HepG2 (cell line): ENCODE results near the gene PHF2. TPM values are rescaled to one million over a fixed set of nuclear protein-coding genes. Genes with fewer than 3 reads are reported as not detected.

Source experiments
- ATAC-seq: fragments of 200-7000 bp; cut with Tn5 transposase; 3 replicates; pipeline ENCODE4 v1.9.1; 2020; ENCODE audit warnings: mild to moderate bottlenecking, moderate library complexity
- BruUV-seq: library from RNA; stranded (reverse); fragments of 400-500 nt; replicated peaks from 2 replicates; lab custom pipeline; 2021; lab: Mats Ljungman, UMichigan
- CTCF ChIA-PET: fragments of 300-600 bp; formaldehyde crosslinking; extraction: SDS; loops from one replicate; lab custom pipeline; 2021; ENCODE audit warnings: low total read pairs, inconsistent platforms, low intra/inter-chr PET ratio; lab: Yijun Ruan, JAX
- POLR2A ChIA-PET: fragments of 350-600 bp; sonication (Branson Sonifier 250); formaldehyde crosslinking; loops from one replicate; lab custom pipeline; 2020; ENCODE audit warnings: antibody characterized with exemption, inconsistent platforms; lab: Yijun Ruan, JAX
- DNase-seq: peaks from one replicate; pipeline ENCODE4 v3.0.0-alpha.2; 2015; ENCODE audit warnings: low spot score
- FAIRE-seq: peaks from 3 replicates; lab custom pipeline; 2011; peaks lifted over from hg19 to GRCh38; lab: Jason Lieb, UNC
- H2AFZ ChIP-seq: one replicate; pipeline ENCODE4 v1.6.1; 2011; ENCODE audit warnings: low read length, inconsistent platforms
- H3K27ac ChIP-seq: fragments of 300-600 bp; 3 replicates; pipeline ENCODE4 v1.8.0; 2011; ENCODE audit warnings: mixed run types, mild to moderate bottlenecking, mixed read lengths, low read length, inconsistent platforms; ENCODE audit not compliant: insufficient read depth; ENCODE audit errors: extremely low read length
- H3K27me3 ChIP-seq, 2 experiments: fragments of 200-600 bp in 1 of 2; 2 replicates in 1 of 2; 3 replicates in 1 of 2; pipeline versions ENCODE4 v1.6.0 to v1.8.0; 2011; ENCODE audit warnings: low read length in 2 of 2, mild to moderate bottlenecking in 2 of 2, moderate library complexity in 2 of 2, inconsistent platforms in 1 of 2; ENCODE audit not compliant: insufficient read depth in 2 of 2, control insufficient read depth in 1 of 2
- H3K36me3 ChIP-seq, 2 experiments: fragments of 200-600 bp in 1 of 2; replicated peaks in 1 of 2; 2 replicates in 1 of 2; 3 replicates in 1 of 2; pipeline versions ENCODE4 v1.5.1 to v1.8.0; 2011; ENCODE audit warnings: low read length in 2 of 2, inconsistent platforms in 1 of 2; ENCODE audit not compliant: insufficient read depth in 2 of 2, control insufficient read depth in 1 of 2
- H3K4me1 ChIP-seq: 2 replicates; pipeline ENCODE4 v1.5.1; 2012; ENCODE audit warnings: low read length, inconsistent platforms; ENCODE audit not compliant: insufficient read depth
- H3K4me2 ChIP-seq: 2 replicates; pipeline ENCODE4 v1.6.0; 2011; ENCODE audit warnings: low read depth, low read length, inconsistent platforms
- H3K4me3 ChIP-seq, 3 experiments: fragments of 200-600 bp in 1 of 3; sonication (generic), shearing (Covaris generic) in 1 of 3; replicated peaks in 1 of 3; 2 replicates each; pipeline ENCODE4 v1.5.1; 2011 to 2016; ENCODE audit warnings: low read length in 3 of 3, inconsistent platforms in 2 of 3, low read depth in 2 of 3, mild to moderate bottlenecking in 2 of 3, control low read depth in 1 of 3, mixed read lengths in 1 of 3; ENCODE audit not compliant: insufficient read depth in 1 of 3
- H3K79me2 ChIP-seq: one replicate; pipeline ENCODE4 v1.6.1; 2011; ENCODE audit warnings: low read length, inconsistent platforms; ENCODE audit not compliant: insufficient read depth
- H3K9ac ChIP-seq: 2 replicates; pipeline ENCODE4 v1.6.0; 2011; ENCODE audit warnings: mild to moderate bottlenecking, low read depth, low read length, inconsistent platforms; ENCODE audit not compliant: insufficient read depth
- H3K9me3 ChIP-seq: 2 replicates; pipeline ENCODE4 v1.5.1; 2012; ENCODE audit warnings: mild to moderate bottlenecking, low read length
- H4K20me1 ChIP-seq: 2 replicates; pipeline ENCODE4 v1.6.0; 2011; ENCODE audit warnings: inconsistent platforms, mild to moderate bottlenecking, low read length, moderate library complexity; ENCODE audit not compliant: insufficient read depth
- EED ChIP-seq: sonication (generic); formaldehyde crosslinking; IDR thresholded peaks from 2 replicates; pipeline ENCODE4 v1.5.0; 2020; ENCODE audit warnings: mild to moderate bottlenecking, missing genetic modification reagents
- MAFF ChIP-seq: IDR thresholded peaks from 2 replicates; pipeline ENCODE4 v1.6.1; 2011; ENCODE audit warnings: low read depth, low read length, improper control_type of control experiment
- PHB2 ChIP-seq: fragments of 450-650 bp; IDR thresholded peaks from 2 replicates; pipeline ENCODE4 v1.6.1; 2018; ENCODE audit not compliant: partially characterized antibody
- PHF8 ChIP-seq: sonication (generic); formaldehyde crosslinking; IDR thresholded peaks from 2 replicates; pipeline ENCODE4 v1.5.0; 2020; ENCODE audit warnings: missing genetic modification reagents
- SATB2 ChIP-seq: sonication (generic); formaldehyde crosslinking; IDR thresholded peaks from 2 replicates; pipeline ENCODE4 v1.5.0; 2020; ENCODE audit warnings: missing genetic modification reagents
- WIZ ChIP-seq: sonication (generic); formaldehyde crosslinking; IDR thresholded peaks from 2 replicates; pipeline ENCODE4 v1.5.1; 2020; ENCODE audit warnings: mild to moderate bottlenecking, missing genetic modification reagents
- ZFAT ChIP-seq: sonication (generic); formaldehyde crosslinking; conservative IDR thresholded peaks from 2 replicates; pipeline ENCODE4 v1.8.1; 2023; ENCODE audit warnings: missing genetic modification reagents, inconsistent platforms
- ZNF44 ChIP-seq: sonication (generic); formaldehyde crosslinking; IDR thresholded peaks from 2 replicates; pipeline ENCODE4 v1.5.1; 2020; ENCODE audit warnings: mild to moderate bottlenecking, missing genetic modification reagents
- ZNF737 ChIP-seq: sonication (generic); formaldehyde crosslinking; IDR thresholded peaks from 2 replicates; pipeline ENCODE4 v1.5.0; 2020; ENCODE audit warnings: missing genetic modification reagents, mild to moderate bottlenecking, borderline replicate concordance
- ZSCAN9 ChIP-seq: IDR thresholded peaks from 2 replicates; pipeline ENCODE4 v1.6.1; 2016; ENCODE audit warnings: borderline replicate concordance
- WGBS: methylation state at CpG from one replicate; pipeline ENCODE4 v1.1.6; 2017; ENCODE audit warnings: low lambda C conversion rate; 5-methylcytosine and 5-hydroxymethylcytosine counted together
- in situ Hi-C: cut with HindIII; loops from 2 replicates; pipeline ENCODE4 v1.10.0; 2017; ENCODE audit warnings: low pct_unique_long_range_greater_than_20kb; ENCODE audit not compliant: extremely low pct_ligation_motif_present
- intact Hi-C: fragments of 100-400 bp; cut with micrococcal nuclease; formaldehyde crosslinking; loops from one replicate; pipeline ENCODE4 v1.10.0; 2022; ENCODE audit not compliant: unreplicated experiment
- polyA plus RNA-seq, 8 experiments: library from polyadenylated mRNA; depleted of rRNA in 3 of 8; stranded (reverse) in 7 of 8; unstranded in 1 of 8; fragments of >200 nt; fragmentation: Illumina TruSeq in 4 of 8; extraction: Trizol in 4 of 8; gene quantifications; 2 replicates each; pipeline versions ENCODE4 v1.2.1 to v1.2.3, GENCODE V29; 2011 to 2016; ENCODE audit warnings: low read depth in 4 of 8, missing spikeins in 1 of 8, mixed read lengths in 1 of 8; ENCODE audit not compliant: insufficient read depth in 1 of 8
- total RNA-seq, 5 experiments: library from RNA; depleted of rRNA; stranded (reverse); fragments of >200 nt; fragmentation: Illumina TruSeq; extraction: Trizol; gene quantifications; 2 replicates each; pipeline ENCODE4 v1.2.3, GENCODE V29; 2016; ENCODE audit warnings: low read depth in 1 of 5
- TF ChIP-seq, protein P1 (sequence below): sonication (generic); formaldehyde crosslinking; IDR thresholded peaks from 2 replicates; pipeline ENCODE4 v1.4.0; 2020; ENCODE audit warnings: missing genetic modification reagents

The PHF2 gene
- total and polyA plus RNA-seq, 2 of the 13 experiments (the other 11 are each of a cell fraction or from before 2014, with no cell fraction given), result 6.6 to 9.1 TPM

DNA sequence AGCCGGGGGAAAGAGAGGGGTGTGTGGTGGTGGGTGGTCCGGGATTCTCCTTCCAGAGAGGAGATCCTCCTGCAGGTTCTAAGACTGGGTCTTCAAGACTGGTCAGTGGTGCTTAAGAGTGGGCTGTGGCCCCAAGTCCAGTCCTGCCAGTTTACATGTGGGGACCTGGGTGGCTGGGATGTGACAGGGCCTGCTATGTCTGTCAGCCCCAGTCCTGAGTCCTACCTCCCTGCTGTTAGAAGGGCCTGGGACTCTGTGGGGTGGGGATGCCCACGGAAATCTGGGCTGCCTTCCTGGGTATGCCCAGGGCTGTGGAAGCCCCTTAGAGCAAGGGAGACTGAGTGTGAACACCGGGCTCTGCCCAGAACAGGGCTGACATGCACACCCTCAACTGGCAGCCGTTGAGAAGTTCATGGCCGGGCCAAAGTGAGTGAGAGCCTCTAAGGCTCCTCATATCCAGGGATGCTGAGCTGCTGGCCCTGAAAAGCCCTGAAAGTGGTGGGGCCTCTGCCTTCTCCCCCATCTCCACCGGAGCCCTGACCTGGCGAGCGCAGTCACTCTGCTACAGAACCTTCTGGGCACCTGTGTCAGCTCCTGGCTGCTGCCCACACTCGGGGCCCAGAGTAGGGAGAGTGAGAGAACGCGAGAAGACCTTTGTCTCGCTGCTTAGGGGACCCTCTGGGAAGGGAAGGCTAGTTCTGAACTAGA lies 1.7 kb downstream of the PHF2 start (continued):
- no peak for TF ChIP-seq ZNF737 (CRISPR knock-in tag)
- TF ChIP-seq EED (CRISPR knock-in tag), result no peak
- TF ChIP-seq, protein P1, sequence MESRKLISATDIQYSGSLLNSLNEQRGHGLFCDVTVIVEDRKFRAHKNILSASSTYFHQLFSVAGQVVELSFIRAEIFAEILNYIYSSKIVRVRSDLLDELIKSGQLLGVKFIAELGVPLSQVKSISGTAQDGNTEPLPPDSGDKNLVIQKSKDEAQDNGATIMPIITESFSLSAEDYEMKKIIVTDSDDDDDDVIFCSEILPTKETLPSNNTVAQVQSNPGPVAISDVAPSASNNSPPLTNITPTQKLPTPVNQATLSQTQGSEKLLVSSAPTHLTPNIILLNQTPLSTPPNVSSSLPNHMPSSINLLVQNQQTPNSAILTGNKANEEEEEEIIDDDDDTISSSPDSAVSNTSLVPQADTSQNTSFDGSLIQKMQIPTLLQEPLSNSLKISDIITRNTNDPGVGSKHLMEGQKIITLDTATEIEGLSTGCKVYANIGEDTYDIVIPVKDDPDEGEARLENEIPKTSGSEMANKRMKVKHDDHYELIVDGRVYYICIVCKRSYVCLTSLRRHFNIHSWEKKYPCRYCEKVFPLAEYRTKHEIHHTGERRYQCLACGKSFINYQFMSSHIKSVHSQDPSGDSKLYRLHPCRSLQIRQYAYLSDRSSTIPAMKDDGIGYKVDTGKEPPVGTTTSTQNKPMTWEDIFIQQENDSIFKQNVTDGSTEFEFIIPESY (CRISPR knock-in tag), result peak; percentile 22; the same call in 1 of the 2 replicates
- no peak for TF ChIP-seq ZSCAN9 (CRISPR knock-in tag)
- TF ChIP-seq, all 625 proteins: peak for 8

DNA sequence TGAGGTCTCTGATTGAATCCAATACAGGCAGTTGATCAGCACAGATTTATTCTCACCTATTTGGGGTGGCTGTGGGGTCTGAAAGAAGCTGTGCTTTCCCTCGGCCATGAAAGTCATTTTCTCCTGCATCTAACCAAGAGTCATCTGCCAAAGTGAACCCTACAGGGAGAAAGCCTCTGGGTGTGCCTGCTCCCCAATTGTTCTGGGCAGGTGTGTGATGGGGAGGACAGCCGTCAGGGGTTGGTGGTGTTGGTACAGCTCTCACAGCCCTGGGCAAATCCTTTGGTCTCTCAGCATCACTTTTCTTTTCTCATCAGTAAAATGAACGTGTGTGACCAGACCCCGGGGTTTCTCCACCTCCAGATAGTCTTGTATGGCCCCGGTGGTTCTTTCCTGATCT lies 2.5 kb downstream of the PHF2 start:
- H3K79me2 ChIP-seq, result peaks cover 40% of the 10 kb centered on the region
- CTCF ChIA-PET, result no interaction called here
- peaks cover 65% of the 10 kb centered on the region for H3K4me1 ChIP-seq

More for the DNA sequence above, 2.5 kb downstream of the PHF2 start:
- intact Hi-C loops (no loop called here), in situ Hi-C loops (no loop called here)
- no peaks in the 10 kb centered on the region for H3K36me3 ChIP-seq
- H3K9ac ChIP-seq, result no peak overlapping the region
- POLR2A ChIA-PET, result interaction anchor here (2.3 kb wide), 1 partner anchor 12 kb away, joined by 8 read pairs; no protein-coding TSS in a partner anchor
- no peak overlapping the region for H3K4me3 ChIP-seq
- H3K27me3 ChIP-seq, result no peaks in the 10 kb centered on the region; a peak in 1 of 5 replicates
- no peak for DNase-seq
- no peak overlapping the region for H2AFZ ChIP-seq
- FAIRE-seq, result no peak
- no TSS peak for BruUV-seq
- H3K4me2 ChIP-seq, result no peak overlapping the region
- H3K9me3 ChIP-seq, result no peaks in the 10 kb centered on the region
- ATAC-seq, result no peak
- peaks cover 21% of the 10 kb centered on the region for H4K20me1 ChIP-seq
- TF ChIP-seq PHF8 (CRISPR knock-in tag) (no peak), SATB2 (no peak), ZNF44 (no peak), MAFF (no peak), PHB2 (no peak), WIZ (CRISPR knock-in tag) (no peak), ZFAT (no peak)
- no peak overlapping the region for H3K27ac ChIP-seq
- 86% methylated on average over 4 of the region's 5 CpGs for WGBS
